ENCODE measurements around the gene LHPP.
"Not testable (repeated sequence)": the region's sequence is repeated elsewhere in the genome, so short reads cannot be mapped to it uniquely, and the experiment has no call there.

LHPP gene

GRCh38 chr10:124570646-124571045 is 109.0 kb downstream of the LHPP start:
- no peak for DNase-seq (ENCODE audit: low read depth in 2 of 2)

GRCh38 chr10:124572751-124573150 is 111.1 kb downstream of the LHPP start:
- DNase-seq (ENCODE audit: low read depth in 2 of 2): no peak

GRCh38 chr10:124573726-124574455 is 112.3 kb downstream of the LHPP start:
- DNase-seq (ENCODE audit: low read depth in 2 of 2): no peak

GRCh38 chr10:124574456-124575070 is 112.9 kb downstream of the LHPP start:
- no peak for DNase-seq (ENCODE audit: low read depth in 2 of 2)

- DNase-seq (ENCODE audit: low read depth in 2 of 2): no peak
Observed at GRCh38 chr10:124575107-124576035, 113.7 kb downstream of the LHPP start.

GRCh38 chr10:124576526-124577420 is 115.2 kb downstream of the LHPP start:
- DNase-seq (ENCODE audit: low read depth in 2 of 2): no peak

- no peak for DNase-seq (ENCODE audit: low read depth in 2 of 2)
Observed at GRCh38 chr10:124577651-124578050, 116.0 kb downstream of the LHPP start.

- no peak for DNase-seq (ENCODE audit: low read depth in 2 of 2)
Observed at GRCh38 chr10:124578231-124579010, 116.8 kb downstream of the LHPP start.

- no peak for DNase-seq (ENCODE audit: low read depth in 2 of 2)
Observed at GRCh38 chr10:124579011-124579399, 117.4 kb downstream of the LHPP start.

- no peak for DNase-seq (ENCODE audit: low read depth in 2 of 2)
Observed at GRCh38 chr10:124586142-124586541, 124.5 kb downstream of the LHPP start.

GRCh38 chr10:124587811-124588211 is 126.2 kb downstream of the LHPP start:
- DNase-seq (ENCODE audit: low read depth in 2 of 2): no peak

- DNase-seq (ENCODE audit: low read depth in 2 of 2): not testable (repeated sequence)
Observed at GRCh38 chr10:124588341-124588735, 126.7 kb downstream of the LHPP start.

- no peak for DNase-seq (ENCODE audit: low read depth in 2 of 2)
Observed at GRCh38 chr10:124588736-124589490, 127.3 kb downstream of the LHPP start.

GRCh38 chr10:124589491-124590041 is 127.9 kb downstream of the LHPP start:
- DNase-seq (ENCODE audit: low read depth in 2 of 2): no peak

GRCh38 chr10:124590216-124591122 is 128.8 kb downstream of the LHPP start:
- DNase-seq (ENCODE audit: low read depth in 2 of 2): no peak

- no peak for DNase-seq (ENCODE audit: low read depth in 2 of 2)
Observed at GRCh38 chr10:124591123-124591495, 129.5 kb downstream of the LHPP start.

- no peak for DNase-seq (ENCODE audit: low read depth in 2 of 2)
Observed at GRCh38 chr10:124592101-124592500, 130.5 kb downstream of the LHPP start.

GRCh38 chr10:124592736-124593430 is 131.3 kb downstream of the LHPP start:
- DNase-seq (ENCODE audit: low read depth in 2 of 2): no peak

All from stimulated activated CD8-positive, alpha-beta memory T cell treated with anti-CD3 and anti-CD28 coated beads, Interleukin-7, amount 100 ng/mL, for 4 hours (primary cell).